ENCODE data around the gene GRIP2.

Gene GRIP2

GRCh38 chr3:14539742-14540491, at the start of gene GRIP2:
Gene GRIP2 (minus strand): TSS chr3:14540342. CDS start chr3:14540308, 34 bp downstream.
- DNase-seq = no peak

GRCh38 chr3:14588425-14589112, 48.4 kb upstream of the GRIP2 start:
- DNase-seq = no peak

GRCh38 chr3:14587740-14588360, 47.7 kb upstream of the GRIP2 start:
- DNase-seq = no peak

- no peak for DNase-seq
These were observed 46.5 kb upstream of the GRIP2 start for GRCh38 chr3:14586611-14587010.

GRCh38 chr3:14583548-14584091, 43.5 kb upstream of the GRIP2 start:
- no peak for DNase-seq

- no peak for DNase-seq
These were observed 41.9 kb upstream of the GRIP2 start for GRCh38 chr3:14582045-14582410.

- no peak for DNase-seq
These were observed 41.3 kb upstream of the GRIP2 start for GRCh38 chr3:14581334-14582044.

- DNase-seq = no peak
These were observed 37.8 kb upstream of the GRIP2 start for GRCh38 chr3:14577897-14578296.

GRCh38 chr3:14576163-14576562, 36.0 kb upstream of the GRIP2 start:
- DNase-seq = no peak

- no peak for DNase-seq
These were observed 34.0 kb upstream of the GRIP2 start for GRCh38 chr3:14574183-14574582.

GRCh38 chr3:14573706-14574105, 33.6 kb upstream of the GRIP2 start:
- no peak for DNase-seq

- no peak for DNase-seq
These were observed 30.7 kb upstream of the GRIP2 start for GRCh38 chr3:14570864-14571263.

GRCh38 chr3:14570089-14570488, 29.9 kb upstream of the GRIP2 start:
- DNase-seq = no peak

GRCh38 chr3:14569474-14570000, 29.4 kb upstream of the GRIP2 start:
- DNase-seq = no peak

GRCh38 chr3:14568269-14568668, 28.1 kb upstream of the GRIP2 start:
- DNase-seq = no peak

GRCh38 chr3:14566812-14567211, 26.7 kb upstream of the GRIP2 start:
- DNase-seq = no peak

GRCh38 chr3:14565868-14566588, 25.9 kb upstream of the GRIP2 start:
- no peak for DNase-seq

GRCh38 chr3:14564741-14565140, 24.6 kb upstream of the GRIP2 start:
- no peak for DNase-seq

- no peak for DNase-seq
These were observed 23.9 kb upstream of the GRIP2 start for GRCh38 chr3:14563946-14564539.

- DNase-seq = no peak
These were observed 22.2 kb upstream of the GRIP2 start for GRCh38 chr3:14562121-14562890.
